Effector memory CD8-positive, alpha-beta T cell (primary cell): ENCODE measurements around the gene ARRDC1.
A peak's percentile ranks its signal among the peaks of the same experiment; 100 is the strongest.

Source experiments
- ATAC-seq: fragments of 150-1000 bp; cut with Tn5 transposase; replicated peaks from 2 replicates; pipeline ENCODE4 v1.10.0; 2021; ENCODE audit warnings: mild to moderate bottlenecking, moderate library complexity
- DNase-seq, 3 experiments: peaks; one replicate each; pipeline ENCODE4 v3.0.0; 2021
- H3K27ac Mint-ChIP-seq, 2 donors: one replicate each; pipeline ENCODE4 v1.8.0; 2022; ENCODE audit warnings: mild to moderate bottlenecking in 2 of 2, mixed read lengths in 2 of 2, moderate library complexity in 2 of 2
- H3K27me3 Mint-ChIP-seq, 2 donors: one replicate each; pipeline ENCODE4 v1.8.0; 2022; ENCODE audit warnings: mixed read lengths in 2 of 2
- H3K36me3 Mint-ChIP-seq: one replicate; pipeline ENCODE4 v1.8.0; 2022; ENCODE audit warnings: mild to moderate bottlenecking, moderate library complexity, mixed read lengths; ENCODE audit not compliant: insufficient read depth
- H3K4me1 Mint-ChIP-seq, 2 donors: one replicate each; pipeline ENCODE4 v1.8.0; 2022; ENCODE audit warnings: low read depth in 2 of 2, mixed read lengths in 2 of 2
- H3K4me3 Mint-ChIP-seq, 2 donors: one replicate each; pipeline ENCODE4 v1.8.0; 2022; ENCODE audit warnings: mild to moderate bottlenecking in 2 of 2, mixed read lengths in 2 of 2, moderate library complexity in 2 of 2
- H3K9me3 Mint-ChIP-seq, 2 donors: one replicate each; pipeline ENCODE4 v1.8.0; 2022; ENCODE audit warnings: mixed read lengths in 2 of 2

ARRDC1 gene

DNA sequence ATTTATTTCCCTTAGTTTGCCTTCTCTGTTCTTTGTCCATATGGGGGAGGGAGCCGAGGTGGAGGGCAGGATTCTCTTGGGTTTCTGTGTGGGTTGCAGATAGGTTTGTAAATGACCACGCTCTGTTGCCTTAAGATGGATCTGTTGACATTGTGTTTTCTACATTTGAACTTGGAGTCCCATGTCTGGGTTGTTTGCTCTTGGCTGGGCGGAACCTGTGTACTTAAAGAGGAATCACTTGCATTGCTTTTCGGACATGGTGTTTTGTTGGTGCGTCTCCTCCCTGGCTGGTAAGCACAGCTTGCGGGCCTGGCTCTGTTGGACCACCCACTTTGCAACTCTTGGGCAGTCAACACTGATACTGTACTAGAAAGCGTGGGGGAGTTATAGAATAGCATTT lies 59.2 kb downstream of the ARRDC1 start:
- ATAC-seq (no peak), DNase-seq (no peak)
- Mint-ChIP-seq H3K27ac (peak overlapping the region; percentile 32 to 74), H3K9me3 (no peaks in the 10 kb centered on the region), H3K27me3 (no peaks in the 10 kb centered on the region), H3K4me1 (peaks cover 28 to 29% of the 10 kb centered on the region in 2 donors), H3K36me3 (peaks cover 23% of the 10 kb centered on the region), H3K4me3 (no peak overlapping the region)
